A673 (cell line): ENCODE data around the gene LEFTY1.

Experiments
- EZH2 ChIP-seq: fragments of 200-600 bp; sonication (generic); IDR thresholded peaks from 2 replicates; pipeline ENCODE4 v1.6.1; 2017; ENCODE audit warnings: borderline replicate concordance, low read depth, mild to moderate bottlenecking, mixed read lengths, antibody characterized with exemption, low read length; ENCODE audit not compliant: poor library complexity, severe bottlenecking
- TF ChIP-seq, protein P1 (sequence below): fragments of 300-800, 200-600 bp; sonication (generic); conservative IDR thresholded peaks from 2 replicates; pipeline ENCODE4 v1.5.1; 2017; ENCODE audit warnings: low read depth, mild to moderate bottlenecking, antibody characterized with exemption, low read length, moderate library complexity, mixed read lengths

DNA sequence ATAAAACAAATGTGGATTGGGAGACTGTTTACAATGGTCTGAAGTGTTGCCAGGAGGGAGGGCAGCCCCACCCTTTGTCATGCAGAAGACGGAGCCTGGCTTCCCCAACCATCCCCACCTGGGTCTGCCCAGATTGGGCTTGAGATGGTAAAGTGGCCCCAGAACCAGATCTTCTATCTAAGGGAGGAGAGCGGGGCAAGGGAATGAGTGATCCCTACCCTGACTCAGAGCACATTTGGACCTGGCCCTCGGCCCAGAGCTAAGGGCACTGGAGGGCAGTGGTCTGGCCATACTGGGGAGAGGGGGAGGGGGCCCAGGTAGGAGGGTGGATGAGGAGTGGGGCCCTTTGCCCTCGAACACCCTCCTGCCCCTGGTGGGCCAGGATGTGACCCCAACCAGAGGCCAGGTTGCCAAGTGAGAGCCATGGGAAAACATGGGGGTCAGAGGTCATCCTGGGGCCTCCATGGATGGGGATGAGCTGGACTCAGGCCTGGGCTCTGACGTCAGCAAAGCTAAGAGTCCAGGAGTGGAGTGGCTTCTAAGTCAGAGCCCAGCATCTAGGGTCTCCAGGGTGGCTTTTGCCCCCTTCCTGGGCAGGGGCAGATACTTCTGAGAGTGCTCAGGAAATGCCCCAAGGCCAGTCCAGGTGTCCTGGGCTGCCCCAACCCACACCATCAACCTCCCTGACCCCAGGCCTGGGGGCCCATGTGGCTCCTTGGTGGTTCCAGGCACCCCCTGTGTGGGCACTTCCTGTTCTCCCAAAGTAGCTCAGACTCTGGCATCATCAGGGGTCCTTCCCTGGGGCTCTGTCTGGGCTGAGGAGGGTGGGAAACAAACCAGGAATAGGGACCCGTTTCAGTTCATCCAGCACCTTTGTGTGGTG is 1.6 kb upstream of the LEFTY1 start:
- TF ChIP-seq, protein P1, sequence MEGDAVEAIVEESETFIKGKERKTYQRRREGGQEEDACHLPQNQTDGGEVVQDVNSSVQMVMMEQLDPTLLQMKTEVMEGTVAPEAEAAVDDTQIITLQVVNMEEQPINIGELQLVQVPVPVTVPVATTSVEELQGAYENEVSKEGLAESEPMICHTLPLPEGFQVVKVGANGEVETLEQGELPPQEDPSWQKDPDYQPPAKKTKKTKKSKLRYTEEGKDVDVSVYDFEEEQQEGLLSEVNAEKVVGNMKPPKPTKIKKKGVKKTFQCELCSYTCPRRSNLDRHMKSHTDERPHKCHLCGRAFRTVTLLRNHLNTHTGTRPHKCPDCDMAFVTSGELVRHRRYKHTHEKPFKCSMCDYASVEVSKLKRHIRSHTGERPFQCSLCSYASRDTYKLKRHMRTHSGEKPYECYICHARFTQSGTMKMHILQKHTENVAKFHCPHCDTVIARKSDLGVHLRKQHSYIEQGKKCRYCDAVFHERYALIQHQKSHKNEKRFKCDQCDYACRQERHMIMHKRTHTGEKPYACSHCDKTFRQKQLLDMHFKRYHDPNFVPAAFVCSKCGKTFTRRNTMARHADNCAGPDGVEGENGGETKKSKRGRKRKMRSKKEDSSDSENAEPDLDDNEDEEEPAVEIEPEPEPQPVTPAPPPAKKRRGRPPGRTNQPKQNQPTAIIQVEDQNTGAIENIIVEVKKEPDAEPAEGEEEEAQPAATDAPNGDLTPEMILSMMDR = no peak
- TF ChIP-seq EZH2 = no peak
